Adrenal gland (tissue), 12 donors: ENCODE measurements around the gene HOXB2. TPM values are rescaled to one million over a fixed set of nuclear protein-coding genes. Genes with fewer than 3 reads are reported as not detected.

Experiments
- DNase-seq, 7 donors: peaks; one replicate each; pipeline ENCODE4 v3.0.0-alpha.2; 2019 to 2020
- H3K27ac ChIP-seq, 5 donors: fragments of 200-600 bp; sonication (generic) in 4 of 5; 1 replicate in 3 of 5; 2 replicates in 2 of 5; pipeline versions ENCODE4 v1.5.1 to v1.8.0; 2016 to 2020; ENCODE audit warnings: mild to moderate bottlenecking in 1 of 5
- H3K27me3 ChIP-seq: fragments of 200-600 bp; 2 replicates; pipeline ENCODE4 v1.8.0; 2021
- H3K36me3 ChIP-seq, 2 donors: fragments of 200-600 bp; replicated peaks in 1 of 2; 1 replicate in 1 of 2; 2 replicates in 1 of 2; pipeline versions ENCODE4 v1.5.1 to v1.8.0; 2018 to 2022
- H3K4me1 ChIP-seq, 2 donors: fragments of 200-600 bp; replicated peaks in 1 of 2; 1 replicate in 1 of 2; 2 replicates in 1 of 2; pipeline versions ENCODE4 v1.5.1 to v1.8.0; 2018 to 2021
- H3K4me3 ChIP-seq, 4 donors: fragments of 200-600 bp; sonication (generic) in 3 of 4; one replicate each; pipeline ENCODE4 v1.5.1; 2016 to 2018
- H3K9me3 ChIP-seq, 3 donors: fragments of 200-600 bp; sonication (generic) in 1 of 3; replicated peaks in 1 of 3; 1 replicate in 2 of 3; 2 replicates in 1 of 3; pipeline versions ENCODE4 v1.5.1 to v1.8.0; 2016 to 2021
- POLR2A ChIP-seq, 2 donors: fragments of 450-650 bp; IDR thresholded peaks; one replicate each; pipeline ENCODE4 v1.6.1; 2017; ENCODE audit warnings: antibody characterized with exemption in 2 of 2, mild to moderate bottlenecking in 2 of 2, moderate library complexity in 1 of 2
- WGBS, 4 donors: extraction: QIAGEN DNeasy Blood & Tissue Kit in 2 of 4; methylation state at CpG; one replicate each; pipeline versions ENCODE4 v1.1.5 to v1.1.7; 2013 to 2017; 5-methylcytosine and 5-hydroxymethylcytosine counted together
- intact Hi-C, 2 donors: fragments of 100-400 bp; cut with DNase I; formaldehyde crosslinking; loops; one replicate each; pipeline versions ENCODE4 v1.14.1 to v1.15.0; 2022 to 2023
- polyA plus RNA-seq, 3 donors: library from polyadenylated mRNA; stranded (reverse); fragments of 200-250 nt in 2 of 3; fragments of 350-450 nt in 1 of 3; fragmentation: Illumina TruSeq in 1 of 3; extraction: RNeasy Lipid Tissue Mini Kit (QIAGEN cat#74804) in 1 of 3; gene quantifications; one replicate each; pipeline ENCODE4 v1.2.3, GENCODE V29; 2013 to 2014
- total RNA-seq, 9 donors: library from RNA; depleted of rRNA in 4 of 9; stranded (reverse); fragments of >200 nt in 4 of 9; fragments of 120-200 nt in 1 of 9; fragmentation: NEBNext Ultra II Directional in 1 of 9; extraction: Animal tissue kit (Norgen Biotek cat#: 25700) in 1 of 9; gene quantifications; one replicate each; pipeline versions ENCODE4 v1.1.0 to v1.2.4, GENCODE V29; 2013 to 2023
- TF ChIP-seq, protein P1 (sequence below), 6 experiments: fragments of 450-650 bp in 4 of 6; fragments of 200-600 bp in 2 of 6; sonication (generic) in 1 of 6; IDR thresholded peaks; 1 replicate in 5 of 6; 2 replicates in 1 of 6; pipeline versions ENCODE4 v1.5.1 to v1.8.0; 2016 to 2021; ENCODE audit warnings: antibody characterized with exemption in 6 of 6, mild to moderate bottlenecking in 2 of 6, moderate library complexity in 1 of 6
- donor health status: healthy with polysubstance abuse.
- donor health status: Bipolar disorder and iron deficiency.
- donor health status: DM: yes; HTN: yes; CAD: no.
- donor health status: DM: no; HTN: no; CAD: no.
- donor health status: DM: no; HTN: no; CAD: no.
- donor health status: DM: yes; HTN: yes; CAD: no.

Gene HOXB2
- total and polyA plus RNA-seq, 12 donors = 6.3 to 73.6 (median 27.5) TPM

DNA sequence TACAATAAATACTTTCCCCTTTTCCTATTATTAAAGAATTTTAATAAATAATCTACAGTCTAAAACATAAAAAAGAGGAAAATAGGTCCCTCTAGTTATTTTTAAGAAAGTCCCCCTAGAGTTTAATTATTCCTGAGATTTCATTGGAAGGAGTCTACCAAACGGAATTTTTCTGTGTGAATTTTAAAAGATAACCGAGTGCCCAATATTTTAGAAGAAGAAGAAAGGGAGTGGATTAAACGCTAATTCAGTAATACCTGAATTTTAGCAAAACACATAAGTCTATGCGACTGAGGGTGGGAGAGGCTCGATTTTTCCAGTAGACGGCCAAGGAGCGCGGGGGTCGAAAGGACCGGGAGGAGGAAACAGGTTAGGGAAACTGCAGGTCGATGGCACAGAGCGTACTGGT, 2.2 kb downstream of the HOXB2 start:
- intact Hi-C loops = loop anchor here (5.0 kb wide), 1 partner anchor 35 kb away; the partner anchor contains the start of gene HOXB4 (in 2 of the 2)
- Histone ChIP-seq H3K4me1 (peaks cover 18 to 26% of the 10 kb centered on the region in 2 donors), H3K4me3 (peak overlapping the region in 3 of 4 donors; percentile 33 to 78 (median 58)), H3K36me3 (peaks cover 0 to 8% of the 10 kb centered on the region in 2 donors), H3K9me3 (no peaks in the 10 kb centered on the region), H3K27me3 (no peaks in the 10 kb centered on the region), H3K27ac (peak overlapping the region; percentile 72 to 97 (median 85))
- TF ChIP-seq POLR2A (IDR thresholded peaks at IDR 0.05) = no peak
- TF ChIP-seq, protein P1, sequence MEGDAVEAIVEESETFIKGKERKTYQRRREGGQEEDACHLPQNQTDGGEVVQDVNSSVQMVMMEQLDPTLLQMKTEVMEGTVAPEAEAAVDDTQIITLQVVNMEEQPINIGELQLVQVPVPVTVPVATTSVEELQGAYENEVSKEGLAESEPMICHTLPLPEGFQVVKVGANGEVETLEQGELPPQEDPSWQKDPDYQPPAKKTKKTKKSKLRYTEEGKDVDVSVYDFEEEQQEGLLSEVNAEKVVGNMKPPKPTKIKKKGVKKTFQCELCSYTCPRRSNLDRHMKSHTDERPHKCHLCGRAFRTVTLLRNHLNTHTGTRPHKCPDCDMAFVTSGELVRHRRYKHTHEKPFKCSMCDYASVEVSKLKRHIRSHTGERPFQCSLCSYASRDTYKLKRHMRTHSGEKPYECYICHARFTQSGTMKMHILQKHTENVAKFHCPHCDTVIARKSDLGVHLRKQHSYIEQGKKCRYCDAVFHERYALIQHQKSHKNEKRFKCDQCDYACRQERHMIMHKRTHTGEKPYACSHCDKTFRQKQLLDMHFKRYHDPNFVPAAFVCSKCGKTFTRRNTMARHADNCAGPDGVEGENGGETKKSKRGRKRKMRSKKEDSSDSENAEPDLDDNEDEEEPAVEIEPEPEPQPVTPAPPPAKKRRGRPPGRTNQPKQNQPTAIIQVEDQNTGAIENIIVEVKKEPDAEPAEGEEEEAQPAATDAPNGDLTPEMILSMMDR (IDR thresholded peaks at IDR 0.05) = no peak
- WGBS, 4 donors = 2 to 10% (median 6%) methylated on average over 12 of the region's 12 CpGs
- DNase-seq = no peak

DNA sequence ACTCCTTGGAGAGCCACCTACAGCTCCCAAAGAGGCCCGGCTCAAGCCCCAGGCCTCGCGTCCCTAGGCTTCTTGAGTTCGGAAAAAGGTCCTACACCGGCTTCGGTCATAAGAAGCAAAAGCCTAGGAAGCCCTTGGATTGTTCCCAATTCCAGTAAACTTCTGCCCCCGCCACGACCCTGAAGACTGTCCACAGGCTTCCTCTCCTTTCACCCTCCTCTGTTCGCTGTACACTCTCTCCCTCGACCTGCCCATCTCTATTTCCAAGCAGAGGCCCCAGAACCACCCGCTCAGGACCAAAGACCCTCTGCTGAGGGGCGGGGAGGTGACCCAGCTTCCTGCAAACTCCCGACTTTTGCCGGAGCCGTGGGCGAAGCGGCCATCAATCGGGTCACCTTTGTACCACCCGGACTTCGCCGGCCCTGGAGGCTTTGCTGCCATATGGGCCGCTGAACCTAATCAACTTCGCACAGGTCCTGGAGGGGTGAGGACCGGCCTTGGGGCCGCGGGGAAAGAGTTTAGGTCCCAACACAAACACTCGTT, 2.7 kb downstream of the HOXB2 start:
- Histone ChIP-seq H3K36me3 (peaks cover 0 to 8% of the 10 kb centered on the region in 2 donors), H3K4me3 (peak overlapping the region in 2 of 4 donors; percentile 58 to 78), H3K9me3 (no peaks in the 10 kb centered on the region), H3K27me3 (no peaks in the 10 kb centered on the region), H3K27ac (peak overlapping the region; percentile 72 to 97 (median 85)), H3K4me1 (peaks cover 15 to 21% of the 10 kb centered on the region in 2 donors)
- intact Hi-C loops = loop anchor here (5.0 kb wide), 1 partner anchor 35 kb away; the partner anchor contains the start of gene HOXB4 (in 2 of the 2)
- peak in 2 of 7 donors; percentile 38 to 43 for DNase-seq
- TF ChIP-seq, protein P1 (IDR thresholded peaks at IDR 0.05) = no peak
- no peak for TF ChIP-seq POLR2A (IDR thresholded peaks at IDR 0.05)
- WGBS, 4 donors = 5 to 17% (median 15%) methylated on average over 27 of the region's 27 CpGs

DNA sequence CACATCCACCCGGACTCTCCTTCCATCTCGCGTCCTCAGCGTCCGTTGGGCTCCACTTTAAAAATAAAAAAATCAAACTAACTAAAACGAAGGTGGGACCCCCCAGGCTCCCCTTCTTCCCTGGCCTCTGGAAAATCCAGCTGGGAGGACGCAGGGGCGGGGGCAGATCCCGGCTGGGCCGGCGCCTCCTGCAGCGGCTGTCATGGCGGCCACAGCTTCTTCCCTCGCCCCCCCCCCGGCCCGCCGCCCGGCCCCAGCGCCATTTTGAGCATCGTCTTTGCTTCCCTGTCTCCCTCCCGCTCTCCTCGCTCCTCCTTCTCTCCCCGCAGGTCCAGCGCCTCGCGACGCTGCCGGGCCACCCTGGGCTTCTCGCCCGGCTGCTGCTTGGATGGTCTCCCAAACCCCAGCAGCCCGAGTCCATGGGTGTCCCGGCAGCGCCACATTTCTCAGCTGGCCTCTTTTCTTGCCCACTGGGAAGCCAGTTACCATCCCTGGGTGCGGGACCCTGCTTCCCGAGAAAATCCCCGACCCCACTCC, 3.3 kb downstream of the HOXB2 start:
- peaks cover 15 to 20% of the 10 kb centered on the region in 2 donors for H3K4me1 ChIP-seq
- 5 to 13% (median 7%) methylated on average over 23 to 35 of the region's 36 CpGs for WGBS, 4 donors
- H3K27ac ChIP-seq = peak overlapping the region; percentile 72 to 97 (median 85)
- TF ChIP-seq POLR2A (IDR thresholded peaks at IDR 0.05) = peak in 1 of 2 donors; percentile 38
- TF ChIP-seq, protein P1 (IDR thresholded peaks at IDR 0.05) = no peak
- H3K36me3 ChIP-seq = peaks cover 0 to 8% of the 10 kb centered on the region in 2 donors
- H3K9me3 ChIP-seq = no peaks in the 10 kb centered on the region
- H3K4me3 ChIP-seq = peak overlapping the region in 3 of 4 donors; percentile 25 to 78 (median 58)
- no peaks in the 10 kb centered on the region for H3K27me3 ChIP-seq
- intact Hi-C loops = loop anchor here (5.0 kb wide), 1 partner anchor 36 kb away; the partner anchor contains the start of gene HOXB4 (in 2 of the 2)
- peak in 6 of 7 donors; percentile 58 to 80 (median 69) for DNase-seq

DNA sequence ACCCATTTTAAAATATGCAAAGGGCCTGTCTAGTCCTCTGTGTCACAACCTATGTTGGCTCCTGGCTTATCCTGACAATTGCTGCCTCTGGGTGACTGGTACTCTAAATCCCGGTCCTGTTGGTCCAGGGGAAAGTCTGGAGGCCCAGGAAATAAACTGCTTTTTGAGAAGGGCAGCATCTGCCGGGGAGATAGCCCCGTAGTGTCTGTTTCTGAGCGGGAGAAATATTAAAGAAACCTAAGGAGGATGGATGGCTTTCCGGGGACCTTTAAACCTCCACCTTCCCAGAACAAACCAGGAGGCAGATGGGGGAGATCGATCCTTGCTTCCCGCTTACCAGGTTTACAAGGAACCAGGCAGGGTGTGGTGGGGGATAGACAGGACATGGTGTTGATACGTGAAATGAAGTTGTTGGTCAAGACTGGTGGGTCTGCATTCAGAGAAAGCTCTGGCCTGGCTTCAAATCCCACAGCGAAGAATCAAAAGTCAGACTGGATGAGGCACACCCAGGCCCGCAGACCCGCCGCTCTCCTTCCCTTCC, 3.8 kb downstream of the HOXB2 start:
- H3K9me3 ChIP-seq = no peaks in the 10 kb centered on the region
- H3K4me3 ChIP-seq = peak overlapping the region in 2 of 4 donors; percentile 58 to 78
- peak overlapping the region; percentile 72 to 97 (median 85) for H3K27ac ChIP-seq
- no peak for DNase-seq
- H3K4me1 ChIP-seq = peaks cover 14 to 15% of the 10 kb centered on the region in 2 donors
- peaks cover 0 to 8% of the 10 kb centered on the region in 2 donors for H3K36me3 ChIP-seq
- TF ChIP-seq, protein P1 (IDR thresholded peaks at IDR 0.05) = no peak
- TF ChIP-seq POLR2A (IDR thresholded peaks at IDR 0.05) = no peak
- H3K27me3 ChIP-seq = no peaks in the 10 kb centered on the region
- WGBS, 4 donors = 31 to 38% (median 33%) methylated on average over 12 of the region's 12 CpGs
- intact Hi-C loops = loop anchor here (5.0 kb wide), 1 partner anchor 36 kb away; the partner anchor contains the start of gene HOXB4 (in 2 of the 2)
